Prostate gland (tissue), 2 donors: ENCODE measurements around the gene RFNG.

Source experiments
- CTCF ChIP-seq, 4 experiments: fragments of 200-600 bp in 2 of 4; fragments of 450-650 bp in 2 of 4; sonication (generic) in 2 of 4; IDR thresholded peaks; 1 replicate in 3 of 4; 2 replicates in 1 of 4; pipeline ENCODE4 v1.5.1; 2016 to 2019; ENCODE audit warnings: antibody characterized with exemption in 4 of 4, mild to moderate bottlenecking in 2 of 4, moderate library complexity in 2 of 4
- POLR2A ChIP-seq: fragments of 450-650 bp; IDR thresholded peaks from one replicate; pipeline ENCODE4 v1.6.1; 2016; ENCODE audit warnings: antibody characterized with exemption, mild to moderate bottlenecking

GRCh38 chr17:82055965-82056728, 4.5 kb upstream of the RFNG start:
- no peak for TF ChIP-seq CTCF (IDR thresholded peaks at IDR 0.05)
- TF ChIP-seq POLR2A: no peak
